GM13977 (cell line): ENCODE results near the gene PID1.

Experiments used
- DNase-seq: peaks from one replicate; pipeline ENCODE4 v3.0.0; 2012; ENCODE audit warnings: low spot score
- in situ Hi-C: fragments of 300-500 bp; cut with MboI; formaldehyde crosslinking; loops from one replicate; pipeline ENCODE4 v1.12.0; 2022; ENCODE audit warnings: low sequenced_read_pairs, low pct_unique_long_range_greater_than_20kb, mixed read lengths, inconsistent platforms; ENCODE audit not compliant: unreplicated experiment
- TF ChIP-seq, protein P1 (sequence below): IDR thresholded peaks from 2 replicates; pipeline ENCODE4 v1.5.1; 2012; ENCODE audit warnings: mild to moderate bottlenecking, control low read depth; ENCODE audit not compliant: insufficient read depth; ENCODE audit errors: extremely low read depth, missing control alignments

Gene PID1

GRCh38 chr2:229179628-229180027 is 91.5 kb downstream of the PID1 start:
- TF ChIP-seq, protein P1, sequence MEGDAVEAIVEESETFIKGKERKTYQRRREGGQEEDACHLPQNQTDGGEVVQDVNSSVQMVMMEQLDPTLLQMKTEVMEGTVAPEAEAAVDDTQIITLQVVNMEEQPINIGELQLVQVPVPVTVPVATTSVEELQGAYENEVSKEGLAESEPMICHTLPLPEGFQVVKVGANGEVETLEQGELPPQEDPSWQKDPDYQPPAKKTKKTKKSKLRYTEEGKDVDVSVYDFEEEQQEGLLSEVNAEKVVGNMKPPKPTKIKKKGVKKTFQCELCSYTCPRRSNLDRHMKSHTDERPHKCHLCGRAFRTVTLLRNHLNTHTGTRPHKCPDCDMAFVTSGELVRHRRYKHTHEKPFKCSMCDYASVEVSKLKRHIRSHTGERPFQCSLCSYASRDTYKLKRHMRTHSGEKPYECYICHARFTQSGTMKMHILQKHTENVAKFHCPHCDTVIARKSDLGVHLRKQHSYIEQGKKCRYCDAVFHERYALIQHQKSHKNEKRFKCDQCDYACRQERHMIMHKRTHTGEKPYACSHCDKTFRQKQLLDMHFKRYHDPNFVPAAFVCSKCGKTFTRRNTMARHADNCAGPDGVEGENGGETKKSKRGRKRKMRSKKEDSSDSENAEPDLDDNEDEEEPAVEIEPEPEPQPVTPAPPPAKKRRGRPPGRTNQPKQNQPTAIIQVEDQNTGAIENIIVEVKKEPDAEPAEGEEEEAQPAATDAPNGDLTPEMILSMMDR = no peak
- in situ Hi-C loops = no loop called here
- DNase-seq = no peak

- TF ChIP-seq, protein P1 = no peak
- in situ Hi-C loops = no loop called here
- no peak for DNase-seq
These were observed 92.4 kb downstream of the PID1 start for GRCh38 chr2:229178706-229179105.

- in situ Hi-C loops = no loop called here
- TF ChIP-seq, protein P1 = no peak
These were observed 93.0 kb downstream of the PID1 start for GRCh38 chr2:229178117-229178516.

DNA sequence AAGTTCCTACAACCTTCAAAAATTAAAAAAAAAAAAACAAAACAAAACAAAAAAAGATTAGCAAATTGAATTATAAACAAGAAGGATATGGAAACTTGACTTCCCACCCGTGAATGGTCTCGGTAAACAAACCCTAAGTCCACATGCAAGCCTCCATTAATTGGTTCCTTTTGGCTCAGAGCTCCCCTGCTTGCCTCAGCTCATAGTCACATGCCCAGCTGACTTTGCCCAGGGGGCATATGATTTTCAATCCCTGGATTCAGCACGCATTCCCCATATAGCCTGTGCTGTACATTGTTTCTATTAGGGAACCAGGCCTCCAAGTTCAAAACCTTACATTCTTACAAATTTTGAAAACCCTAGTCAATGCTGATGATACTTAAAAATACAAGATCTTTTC is 95.0 kb downstream of the PID1 start:
- in situ Hi-C loops = no loop called here
- no peak for DNase-seq
- TF ChIP-seq, protein P1 = no peak

More at GRCh38 chr2:229178117-229178516, 93.0 kb downstream of the PID1 start:
- no peak for DNase-seq

GRCh38 chr2:229175497-229175863 is 95.6 kb downstream of the PID1 start:
- in situ Hi-C loops = no loop called here
- no peak for DNase-seq
- TF ChIP-seq, protein P1 = no peak

DNA sequence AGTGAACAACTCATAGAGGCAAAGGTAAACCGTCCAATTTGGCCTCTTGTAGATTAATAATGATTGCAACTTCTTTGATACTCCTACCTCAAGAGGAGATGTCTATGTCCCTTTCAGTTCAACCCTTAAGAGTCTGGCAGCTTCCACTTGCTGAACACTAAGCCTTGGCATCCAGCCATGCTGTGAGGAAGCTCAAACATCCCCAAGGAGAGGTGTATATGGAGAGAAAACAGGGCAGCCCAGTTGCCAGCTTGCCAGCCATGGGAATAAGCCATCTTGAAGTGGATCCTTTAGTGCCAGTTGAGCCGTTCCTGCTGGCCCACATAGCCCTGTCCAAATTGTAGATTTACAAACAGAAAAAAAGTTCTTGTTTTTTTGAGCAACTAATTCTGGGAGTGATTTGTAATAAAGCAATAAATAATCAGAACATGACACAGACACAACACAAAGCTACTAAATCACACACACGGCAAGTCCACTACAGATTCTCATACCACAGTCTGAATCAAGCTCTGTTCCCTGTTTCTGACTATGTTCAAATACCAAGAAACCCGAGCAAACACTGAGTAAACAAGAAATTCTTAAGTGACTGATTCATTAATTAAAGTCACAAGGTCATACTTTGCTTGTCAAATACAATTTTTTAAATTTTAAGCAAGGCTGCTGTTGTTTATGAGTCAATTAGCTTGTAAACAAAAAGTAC is 96.1 kb downstream of the PID1 start:
- DNase-seq = no peak
- in situ Hi-C loops = no loop called here
- TF ChIP-seq, protein P1 = no peak

DNA sequence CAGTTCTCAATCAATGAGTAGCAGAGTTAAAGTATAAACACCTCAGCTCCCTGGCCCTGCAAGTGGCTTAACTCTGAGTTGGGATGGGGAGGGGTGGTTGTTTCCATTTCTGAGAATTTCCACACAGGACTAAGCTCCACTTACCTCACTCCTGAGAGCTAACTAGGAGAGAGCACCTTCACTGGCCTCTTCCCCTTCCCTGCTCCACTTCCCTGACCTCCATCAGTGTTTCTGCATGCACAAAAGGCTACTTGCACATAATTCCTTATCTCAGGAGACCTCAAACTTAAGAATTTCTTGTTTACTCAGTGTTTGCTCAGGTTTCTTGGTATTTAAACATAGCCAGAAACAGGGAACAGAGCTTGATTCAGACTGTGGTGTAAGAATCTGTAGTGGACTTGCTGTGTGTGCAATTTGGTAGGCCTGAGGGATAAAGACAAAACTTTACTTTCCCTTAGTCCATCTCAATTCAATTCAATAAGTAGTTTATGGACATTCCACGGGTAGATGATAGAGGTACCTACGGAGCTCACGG is 97.2 kb downstream of the PID1 start:
- in situ Hi-C loops = no loop called here
- no peak for DNase-seq
- TF ChIP-seq, protein P1 = no peak
